GM18508 (cell line): ENCODE results near the gene CXCL9.
"Not testable (repeated sequence)": the region's sequence is repeated elsewhere in the genome, so short reads cannot be mapped to it uniquely, and the experiment has no call there.

Experiments
- ATAC-seq: cut with Tn5 transposase; IDR thresholded peaks from one replicate; pipeline ENCODE4 v1.9.1; 2021; ENCODE audit warnings: moderate number of reproducible peaks; ENCODE audit not compliant: insufficient read depth, unreplicated experiment

CXCL9 gene

DNA sequence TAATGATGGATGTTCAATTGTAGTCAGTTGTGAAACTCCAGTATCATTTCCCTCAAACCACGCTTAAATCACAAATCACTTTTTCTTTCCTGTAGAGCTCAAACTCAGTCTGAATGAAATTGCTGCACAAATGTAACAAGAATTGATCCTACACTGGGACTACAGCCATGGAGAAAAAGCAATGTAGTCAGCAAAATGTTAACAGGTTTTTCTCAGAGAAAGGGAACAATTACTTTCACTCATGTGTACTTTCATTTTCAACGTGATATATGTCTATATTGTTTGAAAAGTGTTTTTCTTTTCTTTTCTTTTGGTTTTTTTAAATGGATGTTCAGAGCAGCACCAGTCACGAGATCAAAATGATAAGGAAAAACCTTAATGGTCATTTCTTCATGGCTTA is 39.2 kb downstream of the CXCL9 start:
- no peak for ATAC-seq

DNA sequence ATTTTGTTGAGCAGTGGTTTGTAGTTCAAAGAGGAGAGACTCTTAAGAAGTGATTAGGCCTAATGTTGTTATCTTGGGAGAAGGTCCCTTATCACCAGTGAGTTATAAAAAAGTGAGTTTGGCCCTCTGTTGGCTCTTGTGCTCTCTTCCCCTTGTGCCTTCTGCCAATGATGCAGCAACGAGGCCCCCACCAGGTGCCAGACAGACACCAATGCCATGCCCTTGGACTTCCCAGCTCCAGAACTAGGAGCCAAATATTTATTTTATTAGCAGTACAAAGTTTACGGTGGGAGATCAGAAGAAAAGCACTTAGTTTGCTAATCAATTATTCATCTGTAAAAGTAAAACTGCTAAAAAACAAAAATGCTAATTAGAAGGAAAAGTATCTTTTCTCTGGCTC is 43.8 kb downstream of the CXCL9 start:
- no peak for ATAC-seq

GRCh38 chr4:75962072-75962471 is 45.2 kb downstream of the CXCL9 start:
- not testable (repeated sequence) for ATAC-seq

GRCh38 chr4:75958546-75958945 is 48.8 kb downstream of the CXCL9 start:
- ATAC-seq, result not testable (repeated sequence)

- ATAC-seq, result not testable (repeated sequence)
These were observed 52.5 kb downstream of the CXCL9 start for GRCh38 chr4:75954811-75955210.

DNA sequence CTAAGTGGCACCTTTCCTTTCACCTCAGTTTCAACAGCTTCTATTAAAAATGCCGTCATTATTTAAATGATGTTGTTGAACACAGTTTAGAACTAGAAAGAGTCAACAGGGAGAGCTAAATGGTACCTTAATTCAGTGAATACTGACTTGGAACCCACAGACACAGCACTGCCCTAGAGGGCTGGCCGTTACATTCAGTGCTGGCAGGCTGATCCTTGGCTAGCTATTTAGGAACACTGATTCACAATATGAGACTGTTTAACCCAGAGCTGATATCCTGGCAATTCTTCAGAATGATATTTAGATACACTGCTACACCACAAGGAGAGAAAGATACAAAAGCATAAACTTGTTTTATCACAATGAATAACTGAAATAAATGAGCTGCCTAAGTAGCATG is 53.8 kb downstream of the CXCL9 start:
- ATAC-seq, result no peak
